Cardiac muscle cell (in vitro differentiated cells and primary cell): ENCODE results near the gene SLC25A39. TPM values are rescaled to one million over a fixed set of nuclear protein-coding genes. Genes with fewer than 3 reads are reported as not detected.

ENCODE experiments used
- DNase-seq, 2 donors: peaks; one replicate each; pipeline versions ENCODE4 v3.0.0 to v3.0.0-alpha.2; 2010 to 2017; ENCODE audit warnings: low read depth in 1 of 2, low spot score in 1 of 2
- H3K27ac ChIP-seq: fragments of 200-600 bp; sonication (generic); 2 replicates; pipeline ENCODE4 v1.5.1; 2016
- H3K27me3 ChIP-seq: fragments of 200-600 bp; sonication (generic); 2 replicates; pipeline ENCODE4 v1.6.0; 2016; ENCODE audit warnings: control low read depth
- H3K36me3 ChIP-seq: fragments of 200-600 bp; sonication (generic); 2 replicates; pipeline ENCODE4 v1.5.1; 2016; ENCODE audit warnings: control low read depth
- H3K4me1 ChIP-seq: fragments of 200-600 bp; sonication (generic); 2 replicates; pipeline ENCODE4 v1.8.1; 2017; ENCODE audit warnings: low read depth, mild to moderate bottlenecking, mixed run types
- H3K4me3 ChIP-seq: fragments of 200-600 bp; sonication (generic); 2 replicates; pipeline ENCODE4 v1.5.1; 2016; ENCODE audit warnings: mild to moderate bottlenecking
- H3K9me3 ChIP-seq: fragments of 200-600 bp; sonication (generic); 2 replicates; pipeline ENCODE4 v1.5.1; 2017; ENCODE audit warnings: low read depth, mild to moderate bottlenecking, control low read depth
- CTCF ChIP-seq: IDR thresholded peaks from 2 replicates; pipeline ENCODE4 v1.5.1; 2012; ENCODE audit warnings: low read depth, mild to moderate bottlenecking, low read length
- polyA plus RNA-seq: library from polyadenylated mRNA; unstranded; fragments of >200 nt; fragmentation: Nextera tagmentation; extraction: Ambion mirVana; gene quantifications from 2 replicates; pipeline ENCODE4 v1.2.1, GENCODE V29; 2016
- total RNA-seq: library from RNA; depleted of rRNA; stranded (reverse); fragments of >200 nt; gene quantifications from 2 replicates; pipeline ENCODE4 v1.2.3, GENCODE V29; 2016

SLC25A39 gene
- total and polyA plus RNA-seq, 2 experiments from 2014 or later: 228 to 284 TPM

- Histone ChIP-seq H3K36me3 (no peaks in the 10 kb centered on the region), H3K4me1 (no peaks in the 10 kb centered on the region), H3K27ac (no peak overlapping the region)
Measured at GRCh38 chr17:44351961-44352827, 27.6 kb upstream of the SLC25A39 start.

GRCh38 chr17:44351464-44351863 is 26.8 kb upstream of the SLC25A39 start:
- no peak for TF ChIP-seq CTCF
- Histone ChIP-seq H3K9me3 (no peaks in the 10 kb centered on the region), H3K27ac (no peak overlapping the region), H3K4me1 (no peaks in the 10 kb centered on the region), H3K4me3 (no peak overlapping the region), H3K27me3 (no peaks in the 10 kb centered on the region), H3K36me3 (no peaks in the 10 kb centered on the region)
- DNase-seq: no peak

More at GRCh38 chr17:44351961-44352827, 27.6 kb upstream of the SLC25A39 start:
- DNase-seq: no peak
- Histone ChIP-seq H3K9me3 (no peaks in the 10 kb centered on the region), H3K4me3 (no peak overlapping the region), H3K27me3 (no peaks in the 10 kb centered on the region)
- TF ChIP-seq CTCF: no peak

- Histone ChIP-seq H3K9me3 (no peaks in the 10 kb centered on the region), H3K36me3 (no peaks in the 10 kb centered on the region), H3K27me3 (no peaks in the 10 kb centered on the region), H3K4me1 (no peaks in the 10 kb centered on the region), H3K27ac (no peak overlapping the region), H3K4me3 (no peak overlapping the region)
- peak; percentile 75 for TF ChIP-seq CTCF
- peak; percentile 62 to 77 for DNase-seq
Measured at GRCh38 chr17:44350733-44351226, 26.2 kb upstream of the SLC25A39 start.

- H3K4me3 ChIP-seq: no peak overlapping the region
- no peak for TF ChIP-seq CTCF
- no peaks in the 10 kb centered on the region for H3K4me1 ChIP-seq
- H3K27me3 ChIP-seq: no peaks in the 10 kb centered on the region
- no peak for DNase-seq
- H3K27ac ChIP-seq: no peak overlapping the region
- no peaks in the 10 kb centered on the region for H3K36me3 ChIP-seq
- no peaks in the 10 kb centered on the region for H3K9me3 ChIP-seq
Measured at GRCh38 chr17:44349553-44350070, 25.0 kb upstream of the SLC25A39 start.

- TF ChIP-seq CTCF: no peak
- H3K9me3 ChIP-seq: no peaks in the 10 kb centered on the region
- no peaks in the 10 kb centered on the region for H3K27me3 ChIP-seq
- H3K4me1 ChIP-seq: no peaks in the 10 kb centered on the region
- H3K36me3 ChIP-seq: no peaks in the 10 kb centered on the region
- no peak overlapping the region for H3K27ac ChIP-seq
- no peak for DNase-seq
- no peak overlapping the region for H3K4me3 ChIP-seq
Measured at GRCh38 chr17:44348988-44349364, 24.4 kb upstream of the SLC25A39 start.
